GM12872 (cell line): ENCODE data around the gene RUNX2.

Experiments used
- CTCF ChIP-seq: IDR thresholded peaks from 3 replicates; pipeline ENCODE4 v1.5.1; 2011; ENCODE audit warnings: low read depth, mild to moderate bottlenecking, low read length, moderate library complexity; ENCODE audit not compliant: insufficient read depth

Gene RUNX2

DNA sequence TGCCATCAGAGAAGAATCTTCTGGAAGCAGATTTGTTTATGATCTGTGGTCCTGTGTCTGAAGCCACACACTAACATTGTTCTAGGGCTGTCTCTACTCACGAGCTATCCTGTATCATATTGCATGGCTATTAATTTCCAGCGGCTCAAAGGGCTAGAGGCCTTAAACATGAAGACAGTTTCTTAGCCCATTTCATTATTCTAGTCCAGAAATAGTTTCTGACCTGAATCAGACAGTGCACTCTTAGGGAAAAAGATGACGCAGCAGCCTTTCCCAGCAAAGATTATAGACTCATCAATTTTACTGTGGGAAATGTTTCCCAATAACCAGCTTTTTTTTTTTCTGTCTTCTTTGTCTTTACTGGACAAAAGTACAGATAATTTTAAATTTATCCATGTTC lies 154.9 kb downstream of the RUNX2 start:
- no peak for TF ChIP-seq CTCF

- TF ChIP-seq CTCF: no peak
These were observed 155.4 kb downstream of the RUNX2 start for GRCh38 chr6:45483501-45483900.

- TF ChIP-seq CTCF: no peak
These were observed 158.6 kb downstream of the RUNX2 start for GRCh38 chr6:45486736-45487135.

DNA sequence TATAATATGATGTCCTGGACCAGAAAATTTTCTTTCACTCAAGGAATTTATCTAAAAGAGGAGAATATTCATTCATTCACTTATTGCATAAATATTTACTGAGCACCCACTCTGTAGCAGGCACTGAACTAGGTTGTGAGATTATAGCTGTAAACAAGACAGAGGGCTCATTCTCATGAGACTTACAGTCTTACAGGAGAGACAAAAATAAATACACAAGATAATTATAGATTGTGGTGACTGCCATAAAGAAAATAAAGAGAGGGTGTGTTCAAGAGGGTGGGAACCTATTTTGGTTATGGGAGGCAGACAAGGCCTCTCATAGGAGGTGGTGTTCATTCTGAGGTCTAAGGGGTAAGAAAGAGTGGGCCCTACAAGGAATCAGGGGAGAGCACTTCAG lies 159.5 kb downstream of the RUNX2 start:
- TF ChIP-seq CTCF: no peak

DNA sequence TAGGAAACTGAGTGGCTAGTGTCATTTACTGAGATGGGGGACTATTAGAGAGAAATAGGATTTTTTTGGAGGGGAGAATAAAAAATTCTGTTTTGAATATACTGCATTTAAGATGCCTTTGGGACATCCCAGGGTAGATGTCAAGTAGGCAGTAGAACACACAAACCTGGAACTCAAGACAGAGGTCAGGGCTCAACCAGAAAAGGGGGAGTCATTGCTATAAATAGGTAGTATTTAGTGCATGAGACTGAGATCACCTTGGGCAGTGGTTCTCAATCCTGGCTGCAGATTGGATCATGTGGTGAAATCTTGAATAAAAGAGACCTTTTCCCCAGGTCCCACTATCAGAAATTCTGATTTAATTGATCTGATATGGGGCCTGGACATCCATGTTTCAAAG lies 160.1 kb downstream of the RUNX2 start:
- TF ChIP-seq CTCF: no peak

DNA sequence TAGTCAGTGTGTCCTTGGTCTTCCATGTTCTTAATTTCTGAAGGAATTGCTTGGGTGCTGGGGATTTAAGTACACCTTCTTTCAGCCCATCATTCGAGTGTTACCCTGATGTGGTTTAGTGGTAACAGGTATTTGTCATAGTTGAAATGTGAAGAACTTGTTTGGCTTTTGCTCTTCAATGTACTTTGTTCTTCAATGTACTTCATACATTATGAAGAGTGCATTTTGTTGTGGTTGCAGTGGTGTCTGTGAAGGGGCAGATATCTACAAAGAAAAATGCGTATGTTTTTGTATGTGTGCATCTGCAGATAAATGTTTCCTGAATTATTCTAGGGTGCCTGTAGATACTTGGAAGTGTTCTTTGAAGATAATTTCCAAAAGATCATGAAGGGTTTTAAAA lies 160.8 kb downstream of the RUNX2 start:
- TF ChIP-seq CTCF: no peak

GRCh38 chr6:45491048-45491735 lies 163.1 kb downstream of the RUNX2 start:
- no peak for TF ChIP-seq CTCF

DNA sequence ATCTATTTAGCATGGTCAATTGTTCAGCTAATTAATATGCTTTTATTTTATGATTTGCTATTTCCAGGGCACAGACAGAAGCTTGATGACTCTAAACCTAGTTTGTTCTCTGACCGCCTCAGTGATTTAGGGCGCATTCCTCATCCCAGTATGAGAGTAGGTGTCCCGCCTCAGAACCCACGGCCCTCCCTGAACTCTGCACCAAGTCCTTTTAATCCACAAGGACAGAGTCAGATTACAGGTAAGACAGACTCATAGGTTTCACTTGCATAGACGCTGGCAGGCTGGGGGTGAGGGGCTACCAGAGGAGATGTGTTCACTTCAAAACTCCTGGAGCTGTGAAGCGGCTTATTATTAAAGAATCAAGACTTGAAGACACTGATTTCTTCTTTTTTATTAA lies 163.7 kb downstream of the RUNX2 start:
- no peak for TF ChIP-seq CTCF
